Fibroblast of mammary gland (primary cell): ENCODE measurements around the gene ITPKC.

Experiments
- DNase-seq: peaks from one replicate; pipeline ENCODE4 v3.0.0-alpha.2; 2010; ENCODE audit warnings: low read depth
- H3K4me3 ChIP-seq: 2 replicates; pipeline ENCODE4 v1.5.1; 2011; ENCODE audit warnings: low read depth, mild to moderate bottlenecking, low read length, moderate library complexity; ENCODE audit not compliant: control insufficient read depth
- TF ChIP-seq, protein P1 (sequence below): conservative IDR thresholded peaks from 2 replicates; pipeline ENCODE4 v1.5.1; 2011; ENCODE audit warnings: low read depth, low read length, inconsistent platforms; ENCODE audit not compliant: control insufficient read depth, insufficient read depth

ITPKC gene

DNA sequence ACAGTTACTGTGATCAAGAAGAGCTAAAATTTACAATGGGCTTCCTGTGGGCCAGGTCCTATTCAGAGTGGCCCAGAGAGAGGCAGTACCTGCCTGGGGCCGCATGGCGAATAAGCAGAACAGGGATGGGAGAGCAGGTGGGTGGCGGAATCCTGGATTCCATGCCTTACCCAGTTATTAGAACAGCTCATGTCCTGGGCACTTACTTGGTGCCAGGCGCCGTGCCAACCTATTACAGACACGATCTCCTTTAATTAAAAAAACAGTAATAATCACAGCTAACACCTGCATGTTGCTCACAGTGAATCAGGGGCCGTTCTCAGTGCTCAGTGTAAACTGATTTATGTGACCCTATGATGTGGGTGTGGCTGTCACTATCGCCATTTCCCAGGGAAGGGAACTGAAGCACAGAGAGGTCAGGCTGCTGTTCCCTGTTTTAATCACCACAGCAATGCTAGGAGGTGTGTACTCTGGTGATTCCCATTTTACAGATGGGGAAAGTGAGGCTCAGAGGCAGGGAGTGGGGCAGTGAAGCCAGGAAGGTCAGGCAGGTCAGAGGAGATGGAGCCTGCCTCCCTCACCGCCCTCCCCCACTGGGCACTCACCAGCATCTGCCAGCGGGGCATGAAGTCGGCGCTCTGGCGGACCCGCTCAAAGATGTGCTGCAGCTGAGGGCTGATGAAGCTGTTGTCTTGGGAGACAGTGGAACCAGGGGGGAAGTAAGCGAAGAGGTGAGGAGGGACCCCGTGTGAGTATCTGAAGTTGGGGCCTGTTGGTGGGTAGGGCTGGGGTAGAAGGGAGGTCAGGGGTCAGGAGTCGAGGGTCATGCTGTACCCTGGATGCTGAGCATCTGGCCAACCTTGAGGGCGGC, 12.2 kb upstream of the ITPKC start:
- DNase-seq: no peak
- TF ChIP-seq, protein P1, sequence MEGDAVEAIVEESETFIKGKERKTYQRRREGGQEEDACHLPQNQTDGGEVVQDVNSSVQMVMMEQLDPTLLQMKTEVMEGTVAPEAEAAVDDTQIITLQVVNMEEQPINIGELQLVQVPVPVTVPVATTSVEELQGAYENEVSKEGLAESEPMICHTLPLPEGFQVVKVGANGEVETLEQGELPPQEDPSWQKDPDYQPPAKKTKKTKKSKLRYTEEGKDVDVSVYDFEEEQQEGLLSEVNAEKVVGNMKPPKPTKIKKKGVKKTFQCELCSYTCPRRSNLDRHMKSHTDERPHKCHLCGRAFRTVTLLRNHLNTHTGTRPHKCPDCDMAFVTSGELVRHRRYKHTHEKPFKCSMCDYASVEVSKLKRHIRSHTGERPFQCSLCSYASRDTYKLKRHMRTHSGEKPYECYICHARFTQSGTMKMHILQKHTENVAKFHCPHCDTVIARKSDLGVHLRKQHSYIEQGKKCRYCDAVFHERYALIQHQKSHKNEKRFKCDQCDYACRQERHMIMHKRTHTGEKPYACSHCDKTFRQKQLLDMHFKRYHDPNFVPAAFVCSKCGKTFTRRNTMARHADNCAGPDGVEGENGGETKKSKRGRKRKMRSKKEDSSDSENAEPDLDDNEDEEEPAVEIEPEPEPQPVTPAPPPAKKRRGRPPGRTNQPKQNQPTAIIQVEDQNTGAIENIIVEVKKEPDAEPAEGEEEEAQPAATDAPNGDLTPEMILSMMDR: no peak
- no peak overlapping the region for H3K4me3 ChIP-seq

DNA sequence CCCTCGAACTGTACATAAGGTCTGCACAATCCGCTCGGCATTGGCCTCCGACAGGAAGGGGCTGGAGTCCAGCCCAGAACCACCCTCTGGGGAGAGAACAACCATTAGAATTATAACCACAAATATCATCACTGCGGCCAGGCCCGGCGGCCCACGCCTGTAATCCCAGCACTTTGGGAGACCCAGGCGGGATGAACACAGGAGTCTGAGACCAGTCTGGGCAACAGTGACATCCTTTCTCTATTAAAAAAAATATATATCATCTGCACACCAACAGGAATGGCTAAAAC, 11.6 kb upstream of the ITPKC start:
- no peak overlapping the region for H3K4me3 ChIP-seq
- peak; percentile 93 for DNase-seq
- TF ChIP-seq, protein P1: no peak

DNA sequence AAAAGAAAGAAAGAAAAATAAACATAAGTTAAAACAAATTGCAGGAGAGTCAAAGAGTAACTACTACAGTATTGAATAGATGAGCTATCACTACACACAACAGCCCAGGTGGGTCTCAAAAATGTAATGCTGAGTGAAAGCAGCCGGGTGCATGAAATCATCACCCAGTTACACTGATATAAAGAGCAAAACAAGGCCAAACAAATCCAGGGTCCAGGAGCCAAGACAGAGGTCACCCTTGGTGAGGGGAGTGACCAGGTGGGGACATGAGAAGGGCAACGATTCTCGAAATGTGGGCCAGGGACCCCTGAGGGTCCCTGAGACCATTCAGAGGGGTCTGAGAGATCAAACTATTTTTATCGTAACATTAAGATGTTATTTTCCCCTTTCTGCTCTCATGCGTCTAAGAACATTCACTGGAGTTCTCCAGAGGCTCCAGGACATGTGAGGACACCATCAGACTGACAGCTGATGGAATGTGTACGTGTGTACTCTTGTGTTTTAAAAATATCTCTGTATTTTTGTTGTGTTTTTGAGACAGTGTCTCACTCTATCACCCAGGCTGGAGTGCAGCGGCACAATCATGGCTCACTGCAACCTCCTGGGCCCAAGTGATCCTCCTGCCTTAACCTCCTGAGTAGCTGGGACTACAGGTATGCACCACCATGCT, 10.8 kb upstream of the ITPKC start:
- no peak for DNase-seq
- TF ChIP-seq, protein P1: no peak
- no peak overlapping the region for H3K4me3 ChIP-seq

DNA sequence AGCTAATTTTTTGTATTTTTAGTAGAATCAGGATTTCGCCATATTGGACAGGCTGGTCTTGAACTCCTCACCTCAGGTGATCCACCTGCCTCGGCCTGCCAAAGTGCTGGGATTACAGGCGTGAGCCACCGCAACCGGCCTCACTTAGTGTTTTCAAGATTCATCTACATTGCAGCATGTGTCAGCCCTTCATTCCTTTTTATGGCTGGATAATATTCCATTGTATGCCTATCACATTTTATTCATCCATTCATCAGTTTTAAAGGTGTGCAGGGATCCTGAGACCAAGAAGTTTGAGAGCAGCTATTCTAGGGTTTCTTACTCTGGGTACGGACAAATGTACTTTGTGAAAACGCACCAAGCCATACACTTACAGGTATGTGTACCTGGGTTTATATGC, 9.3 kb upstream of the ITPKC start:
- TF ChIP-seq, protein P1: no peak
- DNase-seq: no peak

DNA sequence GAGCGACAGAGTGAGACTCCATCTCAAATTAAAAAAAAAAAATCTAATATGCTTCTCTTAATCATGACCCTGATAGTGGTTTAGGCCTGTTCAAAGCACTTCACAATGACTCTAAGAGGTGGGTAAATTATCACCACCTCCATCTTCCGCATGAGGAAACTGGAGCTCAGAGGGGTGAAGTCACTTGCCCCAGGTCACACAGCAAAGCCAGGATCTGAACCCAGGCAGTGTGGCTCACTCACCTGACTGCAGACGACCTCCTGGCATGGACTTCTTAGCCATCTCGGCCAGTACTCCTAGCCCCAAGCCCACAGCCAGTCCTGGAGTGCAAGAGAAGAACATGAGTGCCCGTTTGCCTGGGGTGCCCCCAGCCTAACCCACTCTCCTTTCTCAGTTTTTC, 7.1 kb upstream of the ITPKC start:
- H3K4me3 ChIP-seq: no peak overlapping the region
- no peak for DNase-seq
- TF ChIP-seq, protein P1: no peak

More for the DNA sequence above, 9.3 kb upstream of the ITPKC start:
- no peak overlapping the region for H3K4me3 ChIP-seq

DNA sequence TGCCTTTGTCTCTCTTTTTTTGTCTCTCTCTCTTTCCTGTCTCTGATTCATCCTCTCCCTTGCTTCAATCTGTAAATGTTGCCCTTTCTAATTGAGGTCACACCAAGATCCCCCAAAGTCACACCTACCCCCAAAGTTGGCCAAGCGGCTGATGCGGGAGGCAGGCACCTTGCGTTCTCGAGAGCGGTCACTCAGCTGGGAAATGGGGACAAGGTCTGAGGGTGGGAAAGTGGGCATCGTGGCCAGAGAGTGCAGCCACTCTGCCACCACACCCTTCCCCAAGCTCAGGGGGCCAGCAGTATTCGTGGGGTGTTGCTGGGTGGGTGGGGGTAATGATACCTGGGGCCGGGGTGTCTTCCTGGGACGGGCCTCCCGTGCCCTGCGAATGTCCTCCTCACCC, 3.0 kb upstream of the ITPKC start:
- H3K4me3 ChIP-seq: no peak overlapping the region
- TF ChIP-seq, protein P1: no peak
- no peak for DNase-seq
